Fibroblast of lung (primary cell): ENCODE data around the gene SLC35F3.

Experiments used
- EZH2 ChIP-seq: IDR thresholded peaks from 2 replicates; pipeline ENCODE4 v1.5.1; 2012; ENCODE audit warnings: low read length, control low read depth, mild to moderate bottlenecking; ENCODE audit errors: missing control alignments
- TF ChIP-seq, protein P1 (sequence below), 2 donors: IDR thresholded peaks in 1 of 2; conservative IDR thresholded peaks in 1 of 2; 1 replicate in 1 of 2; 2 replicates in 1 of 2; pipeline ENCODE4 v1.5.1; 2011 to 2012; ENCODE audit warnings: low read length in 2 of 2, control low read depth in 1 of 2, inconsistent platforms in 1 of 2, low read depth in 1 of 2, mild to moderate bottlenecking in 1 of 2

DNA sequence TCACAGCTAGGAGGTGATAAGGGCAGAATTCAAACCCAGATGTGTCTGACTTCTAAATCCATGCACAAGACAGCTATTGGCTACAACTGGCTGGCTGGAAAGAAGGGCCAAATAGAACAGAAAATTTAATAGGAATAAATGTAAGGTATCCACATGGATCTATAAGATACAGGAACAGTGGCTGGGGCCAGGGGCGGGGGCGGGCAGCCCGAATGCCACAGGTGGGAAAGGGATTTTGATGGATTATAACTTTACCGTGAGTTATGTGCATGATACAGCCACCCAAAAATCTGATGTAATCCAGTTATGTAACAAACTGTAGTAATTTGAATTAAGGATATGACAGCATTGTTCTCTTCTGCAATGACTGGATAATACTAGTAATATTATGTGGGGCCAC is 381.7 kb downstream of the SLC35F3 start:
- TF ChIP-seq EZH2 = no peak
- TF ChIP-seq, protein P1, sequence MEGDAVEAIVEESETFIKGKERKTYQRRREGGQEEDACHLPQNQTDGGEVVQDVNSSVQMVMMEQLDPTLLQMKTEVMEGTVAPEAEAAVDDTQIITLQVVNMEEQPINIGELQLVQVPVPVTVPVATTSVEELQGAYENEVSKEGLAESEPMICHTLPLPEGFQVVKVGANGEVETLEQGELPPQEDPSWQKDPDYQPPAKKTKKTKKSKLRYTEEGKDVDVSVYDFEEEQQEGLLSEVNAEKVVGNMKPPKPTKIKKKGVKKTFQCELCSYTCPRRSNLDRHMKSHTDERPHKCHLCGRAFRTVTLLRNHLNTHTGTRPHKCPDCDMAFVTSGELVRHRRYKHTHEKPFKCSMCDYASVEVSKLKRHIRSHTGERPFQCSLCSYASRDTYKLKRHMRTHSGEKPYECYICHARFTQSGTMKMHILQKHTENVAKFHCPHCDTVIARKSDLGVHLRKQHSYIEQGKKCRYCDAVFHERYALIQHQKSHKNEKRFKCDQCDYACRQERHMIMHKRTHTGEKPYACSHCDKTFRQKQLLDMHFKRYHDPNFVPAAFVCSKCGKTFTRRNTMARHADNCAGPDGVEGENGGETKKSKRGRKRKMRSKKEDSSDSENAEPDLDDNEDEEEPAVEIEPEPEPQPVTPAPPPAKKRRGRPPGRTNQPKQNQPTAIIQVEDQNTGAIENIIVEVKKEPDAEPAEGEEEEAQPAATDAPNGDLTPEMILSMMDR (conservative IDR thresholded peaks at IDR 0.05 in 1 of 2, IDR thresholded peaks at IDR 0.05 in 1 of 2; ENCODE audit: low read depth in 1 of 2, low read length in 2 of 2) = no peak
